ENCODE results near the gene ABLIM3. TPM values are rescaled to one million over a fixed set of nuclear protein-coding genes. Genes with fewer than 3 reads are reported as not detected.

The ABLIM3 gene
- polyA plus RNA-seq, 2 donors, result 17.1 to 56.2 TPM

GRCh38 chr5:149153751-149154610, 12.7 kb downstream of the ABLIM3 start:
- Histone ChIP-seq H3K4me3 (ENCODE audit: low read depth in 1 of 2, low read length in 2 of 2) (no peak overlapping the region), H3K4me1 (ENCODE audit: control insufficient read depth in 2 of 2, insufficient read depth in 2 of 2, low read length in 1 of 2) (no peaks in the 10 kb centered on the region), H3K36me3 (ENCODE audit: control insufficient read depth in 2 of 2, insufficient read depth in 2 of 2, low read length in 1 of 2) (no peaks in the 10 kb centered on the region), H3K27me3 (ENCODE audit: control insufficient read depth in 1 of 2, insufficient read depth in 2 of 2, low read length in 2 of 2) (no peaks in the 10 kb centered on the region), H3K9me3 (ENCODE audit: control insufficient read depth in 2 of 2, insufficient read depth in 1 of 2, low read depth in 1 of 2, low read length in 1 of 2) (no peaks in the 10 kb centered on the region), H3K27ac (ENCODE audit: low read depth in 2 of 2, low read length in 1 of 2) (no peak overlapping the region)
- WGBS, 2 donors, result 71 to 76% methylated on average over 8 of the region's 8 CpGs

- Histone ChIP-seq H3K4me1 (ENCODE audit: control insufficient read depth in 2 of 2, insufficient read depth in 2 of 2, low read length in 1 of 2) (no peaks in the 10 kb centered on the region), H3K27me3 (ENCODE audit: control insufficient read depth in 1 of 2, insufficient read depth in 2 of 2, low read length in 2 of 2) (no peaks in the 10 kb centered on the region), H3K36me3 (ENCODE audit: control insufficient read depth in 2 of 2, insufficient read depth in 2 of 2, low read length in 1 of 2) (no peaks in the 10 kb centered on the region), H3K9me3 (ENCODE audit: control insufficient read depth in 2 of 2, insufficient read depth in 1 of 2, low read depth in 1 of 2, low read length in 1 of 2) (no peaks in the 10 kb centered on the region), H3K4me3 (ENCODE audit: low read depth in 1 of 2, low read length in 2 of 2) (no peak overlapping the region), H3K27ac (ENCODE audit: low read depth in 2 of 2, low read length in 1 of 2) (no peak overlapping the region)
- 87 to 96% methylated on average over 1 of the region's 1 CpG for WGBS, 2 donors
These were observed 13.4 kb downstream of the ABLIM3 start for GRCh38 chr5:149154650-149155049.

GRCh38 chr5:149156435-149157083, 15.3 kb downstream of the ABLIM3 start:
- 87 to 88% methylated on average over 4 of the region's 4 CpGs for WGBS, 2 donors
- Histone ChIP-seq H3K4me1 (ENCODE audit: control insufficient read depth in 2 of 2, insufficient read depth in 2 of 2, low read length in 1 of 2) (no peaks in the 10 kb centered on the region), H3K9me3 (ENCODE audit: control insufficient read depth in 2 of 2, insufficient read depth in 1 of 2, low read depth in 1 of 2, low read length in 1 of 2) (no peaks in the 10 kb centered on the region), H3K4me3 (ENCODE audit: low read depth in 1 of 2, low read length in 2 of 2) (no peak overlapping the region), H3K27ac (ENCODE audit: low read depth in 2 of 2, low read length in 1 of 2) (no peak overlapping the region), H3K36me3 (ENCODE audit: control insufficient read depth in 2 of 2, insufficient read depth in 2 of 2, low read length in 1 of 2) (no peaks in the 10 kb centered on the region), H3K27me3 (ENCODE audit: control insufficient read depth in 1 of 2, insufficient read depth in 2 of 2, low read length in 2 of 2) (no peaks in the 10 kb centered on the region)

- Histone ChIP-seq H3K4me3 (ENCODE audit: low read depth in 1 of 2, low read length in 2 of 2) (no peak overlapping the region), H3K4me1 (ENCODE audit: control insufficient read depth in 2 of 2, insufficient read depth in 2 of 2, low read length in 1 of 2) (no peaks in the 10 kb centered on the region), H3K27ac (ENCODE audit: low read depth in 2 of 2, low read length in 1 of 2) (no peak overlapping the region), H3K9me3 (ENCODE audit: control insufficient read depth in 2 of 2, insufficient read depth in 1 of 2, low read depth in 1 of 2, low read length in 1 of 2) (no peaks in the 10 kb centered on the region), H3K36me3 (ENCODE audit: control insufficient read depth in 2 of 2, insufficient read depth in 2 of 2, low read length in 1 of 2) (no peaks in the 10 kb centered on the region), H3K27me3 (ENCODE audit: control insufficient read depth in 1 of 2, insufficient read depth in 2 of 2, low read length in 2 of 2) (no peaks in the 10 kb centered on the region)
- WGBS, 2 donors, result 77 to 92% methylated on average over 2 of the region's 2 CpGs
These were observed 16.0 kb downstream of the ABLIM3 start for GRCh38 chr5:149157330-149157729.

- Histone ChIP-seq H3K4me3 (ENCODE audit: low read depth in 1 of 2, low read length in 2 of 2) (no peak overlapping the region), H3K9me3 (ENCODE audit: control insufficient read depth in 2 of 2, insufficient read depth in 1 of 2, low read depth in 1 of 2, low read length in 1 of 2) (no peaks in the 10 kb centered on the region), H3K4me1 (ENCODE audit: control insufficient read depth in 2 of 2, insufficient read depth in 2 of 2, low read length in 1 of 2) (no peaks in the 10 kb centered on the region), H3K36me3 (ENCODE audit: control insufficient read depth in 2 of 2, insufficient read depth in 2 of 2, low read length in 1 of 2) (no peaks in the 10 kb centered on the region), H3K27me3 (ENCODE audit: control insufficient read depth in 1 of 2, insufficient read depth in 2 of 2, low read length in 2 of 2) (no peaks in the 10 kb centered on the region), H3K27ac (ENCODE audit: low read depth in 2 of 2, low read length in 1 of 2) (no peak overlapping the region)
- WGBS, 2 donors, result 43 to 54% methylated on average over 3 of the region's 3 CpGs
These were observed 19.0 kb downstream of the ABLIM3 start for GRCh38 chr5:149160291-149160787.

- Histone ChIP-seq H3K4me1 (ENCODE audit: control insufficient read depth in 2 of 2, insufficient read depth in 2 of 2, low read length in 1 of 2) (peaks cover 0 to 1% of the 10 kb centered on the region in 2 donors), H3K9me3 (ENCODE audit: control insufficient read depth in 2 of 2, insufficient read depth in 1 of 2, low read depth in 1 of 2, low read length in 1 of 2) (no peaks in the 10 kb centered on the region), H3K36me3 (ENCODE audit: control insufficient read depth in 2 of 2, insufficient read depth in 2 of 2, low read length in 1 of 2) (no peaks in the 10 kb centered on the region), H3K27me3 (ENCODE audit: control insufficient read depth in 1 of 2, insufficient read depth in 2 of 2, low read length in 2 of 2) (no peaks in the 10 kb centered on the region), H3K4me3 (ENCODE audit: low read depth in 1 of 2, low read length in 2 of 2) (no peak overlapping the region), H3K27ac (ENCODE audit: low read depth in 2 of 2, low read length in 1 of 2) (no peak overlapping the region)
- WGBS, 2 donors, result 76 to 80% methylated on average over 9 of the region's 9 CpGs
These were observed 19.9 kb downstream of the ABLIM3 start for GRCh38 chr5:149161026-149161687.

GRCh38 chr5:149161850-149162249, 20.6 kb downstream of the ABLIM3 start:
- Histone ChIP-seq H3K4me3 (ENCODE audit: low read depth in 1 of 2, low read length in 2 of 2) (no peak overlapping the region), H3K36me3 (ENCODE audit: control insufficient read depth in 2 of 2, insufficient read depth in 2 of 2, low read length in 1 of 2) (no peaks in the 10 kb centered on the region), H3K27ac (ENCODE audit: low read depth in 2 of 2, low read length in 1 of 2) (peak overlapping the region in 1 of 2 donors; percentile 14), H3K27me3 (ENCODE audit: control insufficient read depth in 1 of 2, insufficient read depth in 2 of 2, low read length in 2 of 2) (no peaks in the 10 kb centered on the region), H3K9me3 (ENCODE audit: control insufficient read depth in 2 of 2, insufficient read depth in 1 of 2, low read depth in 1 of 2, low read length in 1 of 2) (no peaks in the 10 kb centered on the region), H3K4me1 (ENCODE audit: control insufficient read depth in 2 of 2, insufficient read depth in 2 of 2, low read length in 1 of 2) (peaks cover 0 to 2% of the 10 kb centered on the region in 2 donors)
- 93 to 97% methylated on average over 5 of the region's 5 CpGs for WGBS, 2 donors

GRCh38 chr5:149162401-149163084, 21.2 kb downstream of the ABLIM3 start:
- no peaks in the 10 kb centered on the region for H3K27me3 ChIP-seq (ENCODE audit: control insufficient read depth in 1 of 2, insufficient read depth in 2 of 2, low read length in 2 of 2)
- peaks cover 0 to 2% of the 10 kb centered on the region in 2 donors for H3K4me1 ChIP-seq (ENCODE audit: control insufficient read depth in 2 of 2, insufficient read depth in 2 of 2, low read length in 1 of 2)
- WGBS, 2 donors, result 66 to 69% methylated on average over 9 of the region's 9 CpGs
- no peak overlapping the region for H3K4me3 ChIP-seq (ENCODE audit: low read depth in 1 of 2, low read length in 2 of 2)
- H3K9me3 ChIP-seq (ENCODE audit: control insufficient read depth in 2 of 2, insufficient read depth in 1 of 2, low read depth in 1 of 2, low read length in 1 of 2), result no peaks in the 10 kb centered on the region
- peak overlapping the region in 1 of 2 donors; percentile 40 for H3K27ac ChIP-seq (ENCODE audit: low read depth in 2 of 2, low read length in 1 of 2)
- H3K36me3 ChIP-seq (ENCODE audit: control insufficient read depth in 2 of 2, insufficient read depth in 2 of 2, low read length in 1 of 2), result no peaks in the 10 kb centered on the region

GRCh38 chr5:149164731-149165130, 23.4 kb downstream of the ABLIM3 start:
- H3K4me1 ChIP-seq (ENCODE audit: control insufficient read depth in 2 of 2, insufficient read depth in 2 of 2, low read length in 1 of 2), result peaks cover 0 to 2% of the 10 kb centered on the region in 2 donors
- no peaks in the 10 kb centered on the region for H3K27me3 ChIP-seq (ENCODE audit: control insufficient read depth in 1 of 2, insufficient read depth in 2 of 2, low read length in 2 of 2)
- no peak overlapping the region for H3K4me3 ChIP-seq (ENCODE audit: low read depth in 1 of 2, low read length in 2 of 2)
- no peaks in the 10 kb centered on the region for H3K9me3 ChIP-seq (ENCODE audit: control insufficient read depth in 2 of 2, insufficient read depth in 1 of 2, low read depth in 1 of 2, low read length in 1 of 2)
- WGBS, 2 donors, result 80 to 84% methylated on average over 1 of the region's 1 CpG
- H3K36me3 ChIP-seq (ENCODE audit: control insufficient read depth in 2 of 2, insufficient read depth in 2 of 2, low read length in 1 of 2), result no peaks in the 10 kb centered on the region
- H3K27ac ChIP-seq (ENCODE audit: low read depth in 2 of 2, low read length in 1 of 2), result no peak overlapping the region

All from esophagus (tissue), 2 donors.